KBM-7 (cell line): ENCODE data around the gene GABRB2.
"Not testable (repeated sequence)": the region's sequence is repeated elsewhere in the genome, so short reads cannot be mapped to it uniquely, and the experiment has no call there.

Source experiments
- DNase-seq: peaks from one replicate; pipeline ENCODE4 v3.0.0-alpha.2; 2015
- in situ Hi-C: fragments of 300-500 bp; cut with MboI; formaldehyde crosslinking; loops from 2 replicates; pipeline ENCODE4 v1.14.3; 2020; ENCODE audit warnings: low sequenced_read_pairs, low pct_unique_long_range_greater_than_20kb, mixed read lengths

GABRB2 gene

GRCh38 chr5:161312882-161313281 lies 233.6 kb downstream of the GABRB2 start:
- in situ Hi-C loops: no loop called here
- DNase-seq: no peak

GRCh38 chr5:161311965-161312364 lies 234.6 kb downstream of the GABRB2 start:
- no peak for DNase-seq
- in situ Hi-C loops: no loop called here

- in situ Hi-C loops: no loop called here
- DNase-seq: no peak
Observed at GRCh38 chr5:161311146-161311708, 235.3 kb downstream of the GABRB2 start.

- no peak for DNase-seq
Observed at GRCh38 chr5:161306351-161306995, 240.1 kb downstream of the GABRB2 start.

GRCh38 chr5:161305601-161306000 lies 240.9 kb downstream of the GABRB2 start:
- in situ Hi-C loops: no loop called here
- no peak for DNase-seq

More at GRCh38 chr5:161306351-161306995, 240.1 kb downstream of the GABRB2 start:
- in situ Hi-C loops: no loop called here

GRCh38 chr5:161302559-161302958 lies 244.0 kb downstream of the GABRB2 start:
- DNase-seq: no peak
- in situ Hi-C loops: no loop called here

GRCh38 chr5:161301586-161301985 lies 244.9 kb downstream of the GABRB2 start:
- DNase-seq: no peak
- in situ Hi-C loops: no loop called here

GRCh38 chr5:161299053-161299452 lies 247.5 kb downstream of the GABRB2 start:
- peak; percentile 14 for DNase-seq
- in situ Hi-C loops: no loop called here

- DNase-seq, in situ Hi-C loops: not testable (repeated sequence)
Observed at GRCh38 chr5:161297388-161297787, 249.1 kb downstream of the GABRB2 start.

GRCh38 chr5:161295721-161296250 lies 250.7 kb downstream of the GABRB2 start:
- DNase-seq: no peak
- in situ Hi-C loops: no loop called here

- no peak for DNase-seq
- in situ Hi-C loops: no loop called here
Observed at GRCh38 chr5:161288071-161288470, 258.5 kb downstream of the GABRB2 start.

- DNase-seq: no peak
- in situ Hi-C loops: no loop called here
Observed at GRCh38 chr5:161287436-161287835, 259.1 kb downstream of the GABRB2 start.

GRCh38 chr5:161286066-161286655 lies 260.4 kb downstream of the GABRB2 start:
- in situ Hi-C loops: no loop called here
- no peak for DNase-seq

GRCh38 chr5:161284445-161284844 lies 262.1 kb downstream of the GABRB2 start:
- no peak for DNase-seq
- in situ Hi-C loops: no loop called here

- DNase-seq: no peak
- in situ Hi-C loops: no loop called here
Observed at GRCh38 chr5:161283296-161283695, 263.2 kb downstream of the GABRB2 start.

- in situ Hi-C loops: no loop called here
- DNase-seq: no peak
Observed at GRCh38 chr5:161278739-161279660, 267.5 kb downstream of the GABRB2 start.

- in situ Hi-C loops: no loop called here
- DNase-seq: no peak
Observed at GRCh38 chr5:161277011-161277410, 269.5 kb downstream of the GABRB2 start.

GRCh38 chr5:161274951-161275350 lies 271.6 kb downstream of the GABRB2 start:
- no peak for DNase-seq

GRCh38 chr5:161273410-161273809 lies 273.1 kb downstream of the GABRB2 start:
- in situ Hi-C loops: no loop called here
- no peak for DNase-seq

More at GRCh38 chr5:161274951-161275350, 271.6 kb downstream of the GABRB2 start:
- in situ Hi-C loops: no loop called here
